Measurements from ENCODE around the gene LSM5.
"Not testable (repeated sequence)": the region's sequence is repeated elsewhere in the genome, so short reads cannot be mapped to it uniquely, and the experiment has no call there.

LSM5 gene

DNA sequence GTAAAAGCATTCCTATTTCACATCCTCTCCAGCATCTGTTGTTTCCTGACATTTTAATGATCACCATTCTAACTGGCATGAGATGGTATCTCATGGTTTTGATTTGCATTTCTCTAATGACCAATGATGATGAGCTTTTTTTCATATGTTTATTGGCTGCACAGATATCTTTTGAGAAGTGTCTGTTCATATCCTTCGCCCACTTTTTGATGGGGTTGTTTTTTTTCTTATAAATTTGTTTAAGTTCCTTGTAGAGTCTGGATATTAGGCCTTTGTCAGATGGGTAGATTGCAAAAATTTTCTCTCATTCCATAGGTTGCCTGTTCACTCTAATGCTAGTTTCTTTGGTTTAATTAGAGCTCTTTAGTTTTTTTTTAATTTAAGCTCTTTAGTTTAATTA, 10.0 kb upstream of the LSM5 start:
- not testable (repeated sequence) for H3K79me1 ChIP-seq (ENCODE audit: low read depth, low read length); H4K8ac ChIP-seq (ENCODE audit: low read depth, low read length); H4K91ac ChIP-seq (ENCODE audit: low read depth, low read length, poor library complexity); H3K4me3 ChIP-seq (ENCODE audit: low read length in 2 of 2); H3K4me2 ChIP-seq (ENCODE audit: insufficient read depth, low read length, poor library complexity, severe bottlenecking); H3K27ac ChIP-seq (replicated peaks; ENCODE audit: low read length); H3K18ac ChIP-seq (ENCODE audit: low read length); H2BK15ac ChIP-seq (ENCODE audit: low read length); H2AFZ ChIP-seq (ENCODE audit: low read length); H3K23ac ChIP-seq (ENCODE audit: low read depth, low read length, poor library complexity); DNase-seq (ENCODE audit: low spot score); H3K27me3 ChIP-seq (ENCODE audit: control insufficient read depth in 3 of 3, insufficient read depth in 3 of 3, low read depth in 1 of 3, low read length in 3 of 3); H2BK5ac ChIP-seq (ENCODE audit: low read length); H3K14ac ChIP-seq (ENCODE audit: low read length); H2BK120ac ChIP-seq (ENCODE audit: low read depth, low read length); H3K4ac ChIP-seq (ENCODE audit: low read length); H3K9ac ChIP-seq (ENCODE audit: low read depth, low read length, poor library complexity); H2AK5ac ChIP-seq (ENCODE audit: low read depth, low read length); H2BK12ac ChIP-seq (ENCODE audit: low read length)
- H3K9me3 ChIP-seq (replicated peaks in 1 of 2; ENCODE audit: control insufficient read depth in 2 of 2, insufficient read depth in 1 of 2, low read depth in 1 of 2, low read length in 2 of 2), result peaks cover 0 to 11% of the 10 kb centered on the region in 2 donors
- peaks cover 0 to 21% of the 10 kb centered on the region in 2 donors for H3K36me3 ChIP-seq (replicated peaks in 1 of 2; ENCODE audit: control insufficient read depth in 2 of 2, insufficient read depth in 2 of 2, low read length in 2 of 2)
- WGBS, 2 donors (ENCODE audit: extremely low coverage in 2 of 2, insufficient read length in 2 of 2, insufficient replicate concordance in 1 of 2), result no CpG with 5 or more reads among the region's 1 CpG
- peaks cover 5 to 12% of the 10 kb centered on the region in 2 donors for H3K4me1 ChIP-seq (ENCODE audit: control insufficient read depth in 2 of 2, insufficient read depth in 1 of 2, low read depth in 1 of 2, low read length in 2 of 2)

DNA sequence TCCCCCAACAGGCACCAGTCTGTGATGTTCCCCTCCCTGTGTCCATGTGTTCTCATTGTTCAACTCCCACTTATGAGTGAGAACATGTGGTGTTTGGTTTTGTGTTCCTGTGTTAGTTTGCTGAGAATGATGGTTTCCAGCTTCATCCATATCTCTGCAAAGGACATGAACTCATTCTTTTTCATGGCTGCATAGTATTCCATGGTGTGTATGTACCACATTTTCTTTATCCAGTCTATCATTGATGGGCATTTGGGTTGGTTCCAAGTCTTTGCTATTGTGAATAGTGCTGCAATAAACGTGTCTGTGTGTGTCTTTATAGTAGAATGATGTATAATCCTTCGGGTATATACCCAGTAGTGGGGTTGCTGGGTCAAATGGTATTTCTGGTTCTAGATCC, 9.6 kb upstream of the LSM5 start:
- DNase-seq (ENCODE audit: low spot score); H2AFZ ChIP-seq (ENCODE audit: low read length); H3K18ac ChIP-seq (ENCODE audit: low read length); H3K9ac ChIP-seq (ENCODE audit: low read depth, low read length, poor library complexity); H3K14ac ChIP-seq (ENCODE audit: low read length); H2BK5ac ChIP-seq (ENCODE audit: low read length); H2BK120ac ChIP-seq (ENCODE audit: low read depth, low read length); H2AK5ac ChIP-seq (ENCODE audit: low read depth, low read length); H2BK15ac ChIP-seq (ENCODE audit: low read length); H4K91ac ChIP-seq (ENCODE audit: low read depth, low read length, poor library complexity); H4K8ac ChIP-seq (ENCODE audit: low read depth, low read length); H3K27me3 ChIP-seq (ENCODE audit: control insufficient read depth in 3 of 3, insufficient read depth in 3 of 3, low read depth in 1 of 3, low read length in 3 of 3); H3K79me1 ChIP-seq (ENCODE audit: low read depth, low read length); H2BK12ac ChIP-seq (ENCODE audit: low read length); H3K27ac ChIP-seq (replicated peaks; ENCODE audit: low read length); H3K23ac ChIP-seq (ENCODE audit: low read depth, low read length, poor library complexity); H3K4me2 ChIP-seq (ENCODE audit: insufficient read depth, low read length, poor library complexity, severe bottlenecking); H3K4ac ChIP-seq (ENCODE audit: low read length); H3K4me3 ChIP-seq (ENCODE audit: low read length in 2 of 2): not testable (repeated sequence)
- Histone ChIP-seq H3K9me3 (replicated peaks in 1 of 2; ENCODE audit: control insufficient read depth in 2 of 2, insufficient read depth in 1 of 2, low read depth in 1 of 2, low read length in 2 of 2) (peaks cover 0 to 11% of the 10 kb centered on the region in 2 donors), H3K4me1 (ENCODE audit: control insufficient read depth in 2 of 2, insufficient read depth in 1 of 2, low read depth in 1 of 2, low read length in 2 of 2) (peaks cover 5 to 12% of the 10 kb centered on the region in 2 donors), H3K36me3 (replicated peaks in 1 of 2; ENCODE audit: control insufficient read depth in 2 of 2, insufficient read depth in 2 of 2, low read length in 2 of 2) (peaks cover 0 to 21% of the 10 kb centered on the region in 2 donors)
- no CpG with 5 or more reads among the region's 2 CpGs for WGBS, 2 donors (ENCODE audit: extremely low coverage in 2 of 2, insufficient read length in 2 of 2, insufficient replicate concordance in 1 of 2)

DNA sequence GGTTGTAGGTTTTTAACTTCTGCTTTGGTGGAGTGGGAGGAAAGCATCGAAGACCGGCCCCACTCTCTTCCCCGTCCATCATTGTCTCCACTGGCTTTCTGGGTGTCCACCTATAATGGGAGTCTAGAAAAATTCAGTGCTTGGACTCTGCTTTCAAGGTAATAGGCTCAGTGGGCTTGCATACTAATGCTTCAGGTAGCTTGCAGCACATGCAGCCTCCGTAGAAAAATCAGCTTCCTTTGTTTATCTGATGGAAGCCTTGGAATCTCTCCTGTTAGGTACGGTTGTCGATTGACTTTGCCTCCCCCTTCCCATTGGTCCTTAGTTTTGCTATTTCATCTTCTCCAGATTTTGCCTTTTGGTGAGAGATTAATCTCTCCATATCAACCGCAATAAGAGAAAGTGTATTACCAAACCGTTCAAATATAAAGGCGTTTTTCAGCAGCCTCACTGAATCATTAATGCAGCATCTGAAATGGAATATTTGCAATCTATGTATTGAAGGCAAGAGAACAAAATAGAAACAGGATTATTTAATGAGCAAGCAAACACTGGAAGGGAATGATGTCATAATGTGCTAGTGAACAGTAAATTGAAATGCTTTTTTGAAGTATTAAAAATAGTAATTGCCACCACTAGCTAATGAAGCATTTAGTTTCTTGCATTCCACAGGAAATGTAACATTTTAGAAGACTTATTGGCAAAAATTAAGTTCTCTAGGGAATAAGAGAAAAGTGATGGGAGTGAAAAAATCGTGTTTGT, 6.1 kb upstream of the LSM5 start:
- Histone ChIP-seq H2AFZ (ENCODE audit: low read length) (peak overlapping the region; percentile 98), H4K8ac (ENCODE audit: low read depth, low read length) (no peak overlapping the region), H3K9me3 (replicated peaks in 1 of 2; ENCODE audit: control insufficient read depth in 2 of 2, insufficient read depth in 1 of 2, low read depth in 1 of 2, low read length in 2 of 2) (peaks cover 0 to 8% of the 10 kb centered on the region in 2 donors), H2BK12ac (ENCODE audit: low read length) (no peak overlapping the region), H2BK5ac (ENCODE audit: low read length) (no peak overlapping the region), H2BK120ac (ENCODE audit: low read depth, low read length) (no peak overlapping the region), H2AK5ac (ENCODE audit: low read depth, low read length) (no peak overlapping the region), H3K14ac (ENCODE audit: low read length) (no peak overlapping the region), H4K91ac (ENCODE audit: low read depth, low read length, poor library complexity) (no peak overlapping the region), H3K79me1 (ENCODE audit: low read depth, low read length) (peaks cover 4% of the 10 kb centered on the region), H3K23ac (ENCODE audit: low read depth, low read length, poor library complexity) (no peak overlapping the region), H3K9ac (ENCODE audit: low read depth, low read length, poor library complexity) (no peak overlapping the region), H3K27me3 (ENCODE audit: control insufficient read depth in 3 of 3, insufficient read depth in 3 of 3, low read depth in 1 of 3, low read length in 3 of 3) (no peaks in the 10 kb centered on the region), H3K18ac (ENCODE audit: low read length) (no peak overlapping the region), H3K4ac (ENCODE audit: low read length) (no peak overlapping the region), H3K4me1 (ENCODE audit: control insufficient read depth in 2 of 2, insufficient read depth in 1 of 2, low read depth in 1 of 2, low read length in 2 of 2) (peaks cover 4% of the 10 kb centered on the region in 2 donors), H3K27ac (replicated peaks; ENCODE audit: low read length) (peak overlapping the region; percentile 78), H3K4me2 (ENCODE audit: insufficient read depth, low read length, poor library complexity, severe bottlenecking) (peak overlapping the region; percentile 78), H3K4me3 (ENCODE audit: low read length in 2 of 2) (peak overlapping the region; percentile 98 to 100), H3K36me3 (replicated peaks in 1 of 2; ENCODE audit: control insufficient read depth in 2 of 2, insufficient read depth in 2 of 2, low read length in 2 of 2) (peaks cover 0 to 15% of the 10 kb centered on the region in 2 donors), H2BK15ac (ENCODE audit: low read length) (no peak overlapping the region)
- DNase-seq (ENCODE audit: low spot score), result no peak
- WGBS, 2 donors (ENCODE audit: extremely low coverage in 2 of 2, insufficient read length in 2 of 2, insufficient replicate concordance in 1 of 2), result 100% methylated on average over 1 of the region's 10 CpGs; no CpG with 5 or more reads in 1 of the 2 donors

DNA sequence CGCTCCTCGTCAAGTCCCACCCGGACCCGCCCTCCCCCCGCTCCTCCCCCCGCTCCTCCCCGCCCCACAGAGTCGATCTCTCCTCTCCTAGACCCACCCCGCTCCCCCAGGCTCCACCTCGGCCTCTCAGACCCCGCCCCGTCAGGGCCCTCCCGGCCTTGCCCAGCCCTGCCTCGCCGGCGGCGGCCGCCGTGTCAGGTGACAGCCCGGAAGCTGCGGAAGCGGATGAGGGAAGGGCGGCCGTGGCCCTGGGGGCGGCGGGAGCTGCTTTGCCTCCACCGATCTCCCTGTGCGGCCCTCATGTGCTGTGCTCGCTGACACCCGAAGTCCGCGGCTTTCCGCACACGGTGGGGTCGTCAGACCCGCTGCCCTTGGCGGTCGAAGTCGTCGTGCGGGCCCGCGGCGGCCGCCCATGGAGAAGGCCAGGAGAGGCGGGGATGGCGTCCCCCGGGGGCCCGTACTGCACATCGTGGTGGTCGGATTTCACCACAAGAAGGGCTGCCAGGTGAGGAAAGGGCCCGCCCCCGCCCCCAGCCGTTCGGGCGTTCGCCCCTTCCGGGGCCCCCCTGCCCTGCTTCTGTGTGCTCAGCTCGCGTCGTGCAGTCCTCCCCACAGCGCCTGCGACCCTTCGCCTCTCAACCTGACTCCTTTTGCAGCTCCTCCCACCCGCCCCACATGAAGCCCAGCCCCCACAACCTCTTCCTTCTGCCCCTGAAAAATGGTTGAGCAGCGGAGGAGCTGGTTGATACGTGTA, 5.3 kb upstream of the LSM5 start, which contains the start of gene AVL9:
Gene AVL9 (plus strand): TSS at position 192 of the 754 bp plus-strand sequence. CDS start 221 bp downstream, at position 413.
- Histone ChIP-seq H3K27ac (replicated peaks; ENCODE audit: low read length) (peak within 1 kb of the TSS; percentile 97), H3K4me3 (ENCODE audit: low read length in 2 of 2) (peak within 1 kb of the TSS; percentile 98 to 100)
- peak; percentile 94 for DNase-seq (ENCODE audit: low spot score)

More for the DNA sequence above, 5.3 kb upstream of the LSM5 start, which contains the start of gene AVL9:
- Histone ChIP-seq H2AFZ (ENCODE audit: low read length) (peak within 1 kb of the TSS; percentile 98), H2AK5ac (ENCODE audit: low read depth, low read length) (no peak within 1 kb of the TSS), H3K4me2 (ENCODE audit: insufficient read depth, low read length, poor library complexity, severe bottlenecking) (peak within 1 kb of the TSS; percentile 78), H3K23ac (ENCODE audit: low read depth, low read length, poor library complexity) (peak within 1 kb of the TSS; percentile 97), H2BK15ac (ENCODE audit: low read length) (no peak within 1 kb of the TSS), H3K4me1 (ENCODE audit: control insufficient read depth in 2 of 2, insufficient read depth in 1 of 2, low read depth in 1 of 2, low read length in 2 of 2) (peaks cover 0 to 2% of the 10 kb centered on the region in 2 donors), H2BK5ac (ENCODE audit: low read length) (no peak within 1 kb of the TSS), H4K91ac (ENCODE audit: low read depth, low read length, poor library complexity) (peak within 1 kb of the TSS; percentile 92), H3K18ac (ENCODE audit: low read length) (peak within 1 kb of the TSS; percentile 100), H3K4ac (ENCODE audit: low read length) (no peak within 1 kb of the TSS), H2BK12ac (ENCODE audit: low read length) (no peak within 1 kb of the TSS), H3K36me3 (replicated peaks in 1 of 2; ENCODE audit: control insufficient read depth in 2 of 2, insufficient read depth in 2 of 2, low read length in 2 of 2) (peaks cover 0 to 15% of the 10 kb centered on the region in 2 donors), H2BK120ac (ENCODE audit: low read depth, low read length) (peak within 1 kb of the TSS; percentile 87), H3K14ac (ENCODE audit: low read length) (no peak within 1 kb of the TSS), H4K8ac (ENCODE audit: low read depth, low read length) (no peak within 1 kb of the TSS), H3K79me1 (ENCODE audit: low read depth, low read length) (peaks cover 4% of the 10 kb centered on the region), H3K27me3 (ENCODE audit: control insufficient read depth in 3 of 3, insufficient read depth in 3 of 3, low read depth in 1 of 3, low read length in 3 of 3) (no peaks in the 10 kb centered on the region), H3K9ac (ENCODE audit: low read depth, low read length, poor library complexity) (peak within 1 kb of the TSS; percentile 86), H3K9me3 (replicated peaks in 1 of 2; ENCODE audit: control insufficient read depth in 2 of 2, insufficient read depth in 1 of 2, low read depth in 1 of 2, low read length in 2 of 2) (peaks cover 0 to 8% of the 10 kb centered on the region in 2 donors)
- no CpG with 5 or more reads among the region's 67 CpGs for WGBS, 2 donors (ENCODE audit: extremely low coverage in 2 of 2, insufficient read length in 2 of 2, insufficient replicate concordance in 1 of 2)
